NCI-H82 treated with DMSO at 0.1 percent for 48 hours (cell line): ENCODE measurements around the gene ACOX3.
"Not testable (repeated sequence)": the region's sequence is repeated elsewhere in the genome, so short reads cannot be mapped to it uniquely, and the experiment has no call there.

Experiments used
- DNase-seq: peaks from one replicate; lab custom pipeline; 2025; ENCODE audit not compliant: unreplicated experiment; lab: John Stamatoyannopoulos, UW

The ACOX3 gene

DNA sequence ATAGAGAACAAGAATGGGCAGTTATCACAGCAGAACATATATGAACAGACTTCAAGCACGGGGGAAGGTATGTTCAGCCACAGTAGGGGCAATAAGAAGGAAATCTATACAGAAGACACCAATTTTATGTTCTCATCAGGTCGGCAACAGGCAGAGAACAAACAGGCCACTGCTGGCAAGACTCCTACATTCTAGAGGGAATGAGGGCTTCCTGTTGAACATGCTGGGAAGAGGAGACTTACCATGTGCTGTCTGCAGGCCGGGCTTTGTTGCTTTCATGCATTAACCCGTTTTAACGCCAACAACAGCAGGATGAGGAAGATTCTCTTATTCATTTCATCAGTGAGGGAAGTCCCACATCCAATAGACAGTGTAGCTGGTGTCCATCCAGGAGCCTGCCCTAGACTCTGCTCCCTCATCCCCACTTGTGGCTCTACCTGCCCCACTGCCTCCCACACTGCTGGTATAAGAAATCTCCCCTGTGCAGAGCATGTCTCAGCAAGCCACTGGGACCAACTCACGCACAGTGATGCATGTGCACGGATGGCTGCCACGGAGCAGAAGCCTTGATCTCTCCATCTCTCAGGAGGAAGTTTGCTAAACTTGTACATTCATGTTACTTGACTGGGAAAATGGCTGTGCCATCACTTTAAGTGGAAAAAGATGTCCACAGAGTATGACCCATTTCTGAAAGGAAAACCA lies 84.5 kb downstream of the ACOX3 start:
- no peak for DNase-seq

DNA sequence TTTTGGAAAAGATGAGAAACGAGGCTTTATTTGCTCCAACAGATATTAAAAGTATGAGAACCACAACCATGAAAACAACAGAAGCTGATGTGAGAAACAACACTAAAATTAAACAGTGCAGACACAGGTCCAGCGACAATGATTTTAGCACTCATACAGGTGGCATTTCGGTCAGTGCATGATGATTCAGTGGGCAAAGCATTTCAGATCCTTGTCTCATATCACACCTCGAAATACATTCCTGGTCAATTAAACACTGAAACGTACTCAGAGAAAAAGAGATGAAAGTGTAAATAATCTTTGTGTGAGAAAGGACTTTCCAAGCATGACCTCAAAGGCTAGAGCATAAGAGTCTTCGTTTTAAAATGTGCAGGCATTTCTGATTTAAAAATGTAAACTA lies 85.2 kb downstream of the ACOX3 start:
- DNase-seq, result no peak

DNA sequence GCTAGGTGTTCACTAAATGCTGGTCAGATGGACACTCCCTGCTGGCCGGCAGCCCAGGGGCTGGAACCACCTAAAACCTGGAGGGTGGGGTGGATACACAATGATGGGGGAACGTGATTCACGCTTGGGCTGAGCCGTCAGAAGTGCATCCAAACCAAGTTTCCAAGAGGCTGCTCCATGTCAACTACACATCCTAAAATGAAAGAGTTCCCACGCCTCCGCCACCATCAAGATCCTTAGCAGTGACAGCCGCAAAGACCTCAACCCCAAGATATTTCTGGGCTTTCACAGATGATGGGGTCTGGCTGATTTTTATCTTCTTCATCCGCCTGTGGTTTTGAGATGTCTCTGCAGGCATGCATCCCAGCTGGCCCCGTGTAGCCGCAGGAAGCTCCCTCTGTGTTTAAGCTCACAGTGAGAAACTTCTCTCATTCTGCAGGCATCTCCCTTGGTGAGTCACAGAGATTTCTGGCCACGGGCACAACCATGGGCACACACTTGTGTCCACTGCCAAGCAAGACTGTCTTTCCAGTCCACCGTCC lies 86.5 kb downstream of the ACOX3 start:
- DNase-seq, result no peak

DNA sequence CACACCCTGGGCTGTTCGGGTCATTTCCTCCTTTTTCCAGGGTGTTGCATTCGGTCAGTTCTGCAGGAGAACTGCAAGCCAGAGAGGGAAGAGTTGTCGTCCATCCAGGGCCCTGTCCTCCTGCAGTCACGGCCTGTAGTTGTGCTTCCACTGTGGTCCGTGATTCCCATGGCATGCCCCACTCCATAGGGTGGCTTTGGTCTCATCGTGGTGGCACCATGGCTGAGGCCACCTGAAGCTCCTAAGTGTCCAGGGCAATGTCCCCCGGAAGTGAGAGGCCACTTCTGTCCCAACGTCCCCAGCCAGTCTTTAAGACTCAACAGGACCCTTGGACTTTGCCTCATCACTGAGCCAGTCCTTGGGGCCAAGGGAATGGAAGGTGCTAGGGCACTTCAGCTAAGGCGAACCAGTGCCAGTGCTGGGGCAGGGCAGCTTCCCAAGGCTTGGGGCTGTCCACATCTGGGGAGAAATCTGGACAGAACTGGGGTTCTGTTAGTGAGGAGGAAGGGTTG lies 87.3 kb downstream of the ACOX3 start:
- DNase-seq, result no peak

DNA sequence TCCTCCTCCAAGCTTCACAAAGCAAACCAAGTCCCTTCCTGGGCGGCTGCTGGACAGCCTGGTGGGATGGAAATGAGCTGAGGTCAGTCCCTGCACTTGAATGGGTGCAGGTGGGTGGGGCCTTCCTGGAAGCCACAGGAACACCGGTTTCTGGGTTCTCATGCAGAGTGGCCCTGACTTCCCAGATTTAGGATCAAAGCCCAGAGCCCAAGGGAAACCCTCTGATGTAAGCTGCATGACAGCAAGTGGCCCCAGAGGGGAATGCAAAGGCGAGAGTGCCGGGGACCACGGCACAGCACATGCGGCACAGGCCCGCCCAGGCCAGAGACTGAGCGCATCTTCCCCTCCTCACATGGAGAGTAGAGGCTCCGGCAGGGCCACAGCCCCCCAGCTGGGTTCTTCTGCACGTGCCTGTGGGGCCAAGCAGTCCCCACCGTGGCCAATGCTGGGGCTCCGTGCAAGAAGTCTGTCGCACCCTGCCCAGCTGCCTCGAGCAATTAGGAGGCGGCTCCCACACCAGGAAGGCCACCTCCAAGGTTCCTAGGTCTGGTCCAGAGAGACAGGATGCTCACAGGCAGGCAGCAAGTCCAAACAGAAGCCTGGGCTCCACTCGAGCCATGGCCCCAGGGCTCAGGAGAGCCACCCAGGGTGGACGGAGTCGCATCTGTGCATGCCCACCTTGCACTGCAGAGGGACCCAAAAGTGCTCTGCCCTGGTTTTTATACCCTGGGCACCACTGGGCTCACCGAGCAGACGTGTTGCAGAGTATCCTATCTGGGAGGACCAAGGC lies 88.0 kb downstream of the ACOX3 start:
- no peak for DNase-seq

DNA sequence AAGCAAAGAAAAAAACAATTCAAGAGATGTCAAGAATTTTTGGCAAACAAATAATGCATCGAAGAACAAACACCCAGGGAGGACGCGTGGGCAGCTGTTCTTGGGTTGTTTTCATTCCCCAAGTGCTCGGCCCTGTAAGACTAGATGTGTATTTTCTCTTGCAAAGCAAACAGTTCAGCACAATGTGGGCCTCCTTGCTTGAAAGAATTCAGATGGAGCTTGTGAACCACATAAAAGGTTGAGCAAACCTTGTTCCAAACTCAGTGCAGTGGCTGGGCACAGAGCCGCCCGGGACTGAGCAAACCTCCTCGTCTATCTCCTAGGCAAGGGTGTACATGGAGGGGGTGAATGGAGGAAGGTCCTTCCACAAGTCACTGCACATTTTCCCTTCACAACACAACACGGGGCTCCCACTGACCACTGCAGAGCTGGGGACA lies 88.6 kb downstream of the ACOX3 start:
- DNase-seq, result no peak

DNA sequence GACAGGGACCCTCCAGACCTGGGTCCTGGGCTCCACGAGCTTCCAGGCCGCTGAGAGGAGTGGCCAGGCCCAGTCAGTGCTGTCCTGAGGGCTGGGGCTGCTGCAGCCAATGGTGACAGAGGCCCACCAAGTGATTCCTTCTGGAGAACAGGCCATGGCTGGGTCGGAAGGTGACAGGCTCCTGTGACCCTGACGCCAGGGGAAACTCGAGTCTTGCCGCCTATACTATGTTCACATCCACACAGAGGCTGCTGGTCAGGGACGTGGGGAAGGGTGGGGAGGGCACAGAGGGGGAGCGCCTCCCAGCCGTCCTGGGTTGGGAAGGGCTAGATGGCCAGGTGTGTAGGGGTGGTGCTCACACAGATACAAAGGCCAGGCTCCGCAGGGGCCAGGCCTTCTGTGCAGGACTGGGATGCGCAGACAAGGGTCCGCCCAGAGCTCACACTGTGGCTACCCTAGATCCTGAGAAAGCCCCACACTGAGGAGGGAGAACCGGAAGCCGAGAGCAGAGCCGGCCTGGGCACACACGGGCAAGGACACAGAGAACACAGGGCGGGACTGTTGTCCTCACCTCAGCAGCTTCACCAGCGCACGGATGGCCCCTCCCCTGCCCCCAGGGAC lies 89.6 kb downstream of the ACOX3 start:
- DNase-seq, result no peak

DNA sequence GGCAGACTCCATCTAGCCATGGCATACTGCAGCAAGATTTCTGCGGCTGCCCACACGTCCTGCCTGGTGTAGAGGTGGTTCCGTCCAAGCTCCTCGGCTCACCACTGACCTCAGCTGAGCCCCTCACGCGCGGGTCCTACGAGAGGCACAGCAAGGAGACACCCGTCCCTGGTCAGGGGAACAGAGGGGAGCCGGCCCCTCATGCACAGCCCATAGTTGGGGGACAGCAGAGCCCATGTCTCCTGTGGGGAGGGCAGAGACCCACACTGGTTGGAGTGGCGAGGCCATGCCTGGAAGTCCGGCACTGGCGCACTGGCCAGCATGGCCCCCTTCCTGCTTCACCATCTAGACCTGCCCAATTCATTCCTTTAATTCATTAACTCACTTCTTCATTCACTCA lies 90.2 kb downstream of the ACOX3 start:
- DNase-seq, result no peak

DNA sequence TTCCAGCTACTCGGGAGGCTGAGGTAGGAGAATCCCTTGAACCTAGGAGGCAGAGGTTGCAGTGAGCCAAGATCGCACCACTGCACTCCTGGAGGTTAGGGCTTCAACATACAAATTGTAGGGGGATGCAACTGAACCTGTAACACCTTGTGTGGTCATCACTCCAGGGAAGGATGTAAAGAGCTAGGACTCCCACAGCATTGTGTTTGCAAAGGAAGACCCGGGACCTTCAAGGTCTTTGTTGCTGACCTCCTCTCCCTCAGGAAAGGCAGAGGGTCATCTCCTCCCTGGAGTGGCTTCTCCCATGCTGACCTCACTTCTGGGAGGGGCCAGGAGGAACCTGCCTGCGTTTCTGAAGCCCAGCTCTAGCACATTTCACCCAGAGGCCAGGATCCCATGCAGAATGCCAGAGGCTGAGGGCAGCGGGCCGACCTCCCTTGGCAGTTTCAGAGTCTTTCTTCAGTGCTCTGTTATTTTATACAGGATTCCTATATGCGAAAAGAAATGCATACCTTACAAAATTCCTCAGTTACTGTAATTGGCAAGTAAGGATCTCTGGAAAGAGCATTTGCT lies 90.8 kb downstream of the ACOX3 start:
- no peak for DNase-seq

DNA sequence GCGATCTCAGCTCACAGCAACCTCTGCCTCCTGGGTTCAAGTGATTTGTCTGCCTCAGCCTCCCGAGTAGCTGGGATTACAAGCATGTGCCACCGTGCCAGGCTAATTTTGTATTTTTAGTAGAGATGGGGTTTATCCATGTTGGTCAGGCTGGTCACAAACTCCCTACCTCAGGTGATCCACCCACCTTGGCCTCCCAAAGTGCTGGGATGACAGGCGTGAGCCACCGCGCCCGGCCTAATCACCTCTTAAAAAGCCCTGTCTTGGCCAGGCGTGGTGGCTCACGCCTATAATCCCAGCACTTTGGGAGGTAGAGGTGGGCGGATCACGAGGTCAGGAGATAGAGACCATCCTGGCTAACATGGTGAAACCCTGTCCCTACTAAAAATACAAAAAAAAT lies 91.3 kb downstream of the ACOX3 start:
- not testable (repeated sequence) for DNase-seq

DNA sequence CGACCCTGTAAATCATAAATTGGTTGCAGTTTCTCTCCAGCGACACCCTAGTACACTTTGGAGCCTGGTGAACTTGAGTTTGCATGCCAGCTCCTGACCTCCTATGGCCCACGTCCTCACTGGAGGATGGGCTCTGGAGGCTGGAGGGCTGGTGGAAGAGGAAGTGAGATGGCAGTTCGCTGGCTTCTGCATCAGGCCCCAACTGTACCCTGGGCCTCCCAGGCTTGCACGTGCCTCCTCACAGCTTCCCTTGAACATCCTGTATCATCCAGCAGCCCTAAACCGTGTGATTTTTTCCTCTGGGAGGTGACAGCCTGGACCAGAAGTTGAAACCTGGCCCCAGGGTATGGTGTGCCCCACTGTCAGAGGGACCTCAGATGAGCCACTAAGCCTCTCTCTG lies 92.5 kb downstream of the ACOX3 start:
- no peak for DNase-seq

DNA sequence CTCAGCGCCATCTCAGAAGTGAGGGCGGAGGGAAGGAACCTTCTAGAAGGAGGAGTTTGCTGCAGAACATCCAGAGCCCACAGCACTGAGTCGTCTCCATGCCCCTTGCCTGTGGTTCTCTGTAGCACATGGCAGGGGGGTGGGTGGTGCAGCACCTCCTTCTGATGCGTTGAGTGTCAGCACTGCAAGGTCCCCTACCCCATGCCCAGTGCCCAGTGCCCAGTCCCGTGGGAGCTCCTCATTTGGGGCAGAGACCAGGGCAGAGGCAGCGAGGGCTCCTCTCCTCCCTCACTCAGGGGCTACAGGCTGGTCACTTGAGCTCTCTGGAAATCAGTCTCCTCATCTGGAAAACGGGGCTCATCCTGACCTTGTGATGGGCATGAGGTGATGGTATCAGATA lies 92.9 kb downstream of the ACOX3 start:
- no peak for DNase-seq

DNA sequence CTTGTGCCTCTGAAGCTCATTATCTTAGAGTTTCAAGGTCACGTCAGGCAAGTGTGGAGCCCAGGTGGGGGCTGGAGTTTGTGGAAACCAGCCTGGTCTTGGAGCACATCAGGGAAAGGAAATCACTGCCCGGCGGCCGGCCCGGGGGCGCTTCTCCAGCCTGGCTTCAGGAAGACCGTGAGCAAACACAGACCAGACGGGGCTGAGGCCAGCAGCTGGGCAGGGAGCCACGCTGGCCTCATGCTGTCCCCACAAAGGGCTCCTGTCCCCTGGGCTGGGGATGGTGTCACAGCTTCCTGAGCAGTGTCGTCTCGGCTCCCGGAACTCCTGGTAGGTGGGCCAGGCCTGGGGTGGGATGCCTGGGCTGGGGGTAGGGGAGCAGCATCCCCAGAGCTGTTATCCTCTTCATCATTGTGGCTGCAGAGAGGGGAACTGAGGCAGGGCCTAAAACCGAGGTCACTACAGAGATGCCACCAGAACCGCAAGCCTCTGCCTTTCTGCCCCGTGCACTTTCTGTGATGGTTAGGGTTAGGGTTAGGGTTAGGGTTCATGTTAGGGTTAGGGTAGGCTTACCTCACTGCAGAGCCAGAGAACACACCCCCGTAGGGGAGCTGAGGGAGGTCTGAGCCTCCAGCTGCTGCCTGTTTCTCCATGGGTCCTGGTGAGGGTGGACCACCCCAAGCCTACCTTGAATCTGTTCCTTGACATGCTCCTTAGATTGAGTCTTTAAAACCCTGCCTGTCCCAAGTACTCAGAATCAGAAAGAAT lies 93.5 kb downstream of the ACOX3 start:
- no peak for DNase-seq

DNA sequence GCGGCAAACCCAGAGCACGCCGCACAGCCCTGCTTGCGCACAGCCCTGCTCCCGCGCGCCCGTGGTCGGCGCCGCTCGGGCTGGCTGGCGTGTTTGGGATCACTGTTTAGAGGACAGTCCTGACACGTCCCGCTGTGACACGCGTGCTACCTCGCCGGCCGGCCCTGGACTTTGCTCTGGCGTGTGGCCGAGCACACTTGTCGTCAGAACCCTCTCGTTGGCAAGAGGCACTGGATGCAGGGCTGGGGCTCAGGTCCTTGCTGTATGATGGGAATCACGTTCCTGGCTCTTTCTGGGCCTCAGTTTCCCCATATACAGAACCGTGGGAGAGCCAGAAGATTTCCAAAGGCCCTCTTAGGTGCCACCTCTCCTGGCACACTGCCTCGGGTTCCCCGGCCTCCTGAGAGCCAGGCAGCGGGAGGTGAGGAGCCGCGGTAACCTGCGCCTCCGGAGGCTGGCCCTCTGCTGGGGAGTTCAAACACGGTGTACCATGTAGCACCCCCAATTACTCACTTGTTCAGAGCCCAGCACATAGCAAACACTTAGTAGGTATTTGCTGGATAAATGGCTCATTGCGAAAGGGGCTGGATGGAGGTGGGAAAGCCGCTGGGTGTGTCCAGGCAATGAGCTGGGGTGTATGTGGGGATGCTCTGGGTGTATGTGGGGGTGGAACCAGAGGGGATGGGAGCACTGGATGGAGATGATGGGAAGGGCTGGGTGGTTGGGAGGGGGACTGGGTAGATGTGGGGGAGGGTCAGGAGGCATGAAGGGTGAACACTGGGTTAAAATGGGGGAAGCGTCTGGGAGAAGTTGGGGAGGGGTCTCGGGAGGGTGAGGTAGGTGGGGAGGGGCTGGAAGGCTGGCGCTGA lies 94.3 kb downstream of the ACOX3 start:
- DNase-seq, result no peak

DNA sequence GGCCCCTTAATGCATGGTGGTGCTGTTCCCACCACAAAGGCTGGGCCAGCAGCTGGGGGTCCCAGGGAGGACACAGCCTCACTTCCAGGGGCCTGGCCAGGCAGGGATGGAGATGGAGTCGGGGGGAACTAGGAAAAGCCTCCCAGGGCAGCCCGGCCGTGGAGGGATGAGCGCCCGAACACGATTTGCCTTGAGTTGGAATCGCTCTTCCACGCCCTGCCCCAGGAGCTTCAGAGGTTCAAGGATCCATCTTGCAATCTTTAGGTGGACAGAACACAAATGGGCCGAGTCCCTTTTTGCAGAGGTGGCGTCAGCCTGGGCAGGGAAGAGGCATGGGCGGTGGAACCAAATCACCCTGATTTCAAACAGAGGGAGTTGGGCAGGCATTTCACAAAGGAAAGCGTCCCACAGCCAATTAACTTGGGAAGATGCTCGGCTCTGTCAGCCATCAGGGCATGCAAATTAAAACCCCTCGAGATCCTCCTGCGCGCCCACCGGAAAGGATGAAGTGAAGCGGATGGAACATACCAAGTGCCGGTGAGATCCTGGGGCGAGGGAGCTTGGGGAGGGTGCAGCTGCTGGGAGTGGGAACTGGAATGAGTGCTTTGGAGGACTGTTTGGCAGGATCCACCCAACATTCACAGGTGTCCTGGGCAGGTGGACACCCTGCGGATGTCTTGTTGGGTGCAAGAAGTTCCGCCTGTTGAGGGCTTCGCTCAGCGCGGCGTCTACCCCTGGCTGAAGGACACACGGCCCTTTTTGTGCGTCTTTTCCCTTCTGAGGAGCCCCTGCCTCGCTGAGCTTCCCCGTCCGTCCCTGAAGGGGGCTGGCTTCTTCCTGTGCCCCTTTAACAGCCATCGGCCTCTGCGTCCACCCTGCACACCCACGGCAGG lies 95.2 kb downstream of the ACOX3 start:
- no peak for DNase-seq

DNA sequence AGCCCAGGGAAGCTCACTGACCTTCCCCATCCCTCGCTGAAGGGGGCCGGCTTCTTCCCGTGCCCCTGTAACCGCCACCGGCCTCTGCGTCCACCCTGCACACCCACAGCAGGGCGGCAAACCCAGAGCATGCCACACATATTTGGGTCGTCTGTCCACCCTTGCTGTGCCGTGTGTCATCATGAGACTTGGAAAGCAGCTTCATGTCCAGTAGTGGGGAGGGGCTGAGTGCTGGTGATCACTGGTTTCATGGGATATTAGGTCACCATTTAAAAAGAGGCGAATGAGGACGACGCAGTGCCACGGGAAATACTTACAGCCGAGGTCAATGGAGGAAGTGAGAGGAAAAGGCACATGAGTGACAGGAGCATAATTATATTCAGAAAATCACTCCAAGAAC lies 96.1 kb downstream of the ACOX3 start:
- DNase-seq, result no peak

DNA sequence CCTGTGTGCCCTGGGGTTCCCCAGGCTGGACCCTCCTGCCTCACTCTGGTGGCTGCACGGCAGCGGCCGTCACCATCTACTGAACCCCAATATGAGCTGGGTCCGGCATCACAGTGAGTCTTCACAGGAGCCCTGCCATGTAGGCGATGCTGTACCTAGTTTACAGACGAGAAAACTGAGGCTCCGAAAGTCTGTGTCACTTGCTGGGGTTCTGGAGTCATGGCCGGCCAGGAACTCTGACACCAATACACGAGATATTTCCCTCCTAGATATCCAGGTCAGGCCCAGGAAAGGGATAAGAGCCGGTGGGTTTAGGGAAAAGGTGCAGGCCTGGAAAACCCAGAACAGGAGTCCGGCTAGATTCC lies 96.6 kb downstream of the ACOX3 start:
- DNase-seq, result no peak

DNA sequence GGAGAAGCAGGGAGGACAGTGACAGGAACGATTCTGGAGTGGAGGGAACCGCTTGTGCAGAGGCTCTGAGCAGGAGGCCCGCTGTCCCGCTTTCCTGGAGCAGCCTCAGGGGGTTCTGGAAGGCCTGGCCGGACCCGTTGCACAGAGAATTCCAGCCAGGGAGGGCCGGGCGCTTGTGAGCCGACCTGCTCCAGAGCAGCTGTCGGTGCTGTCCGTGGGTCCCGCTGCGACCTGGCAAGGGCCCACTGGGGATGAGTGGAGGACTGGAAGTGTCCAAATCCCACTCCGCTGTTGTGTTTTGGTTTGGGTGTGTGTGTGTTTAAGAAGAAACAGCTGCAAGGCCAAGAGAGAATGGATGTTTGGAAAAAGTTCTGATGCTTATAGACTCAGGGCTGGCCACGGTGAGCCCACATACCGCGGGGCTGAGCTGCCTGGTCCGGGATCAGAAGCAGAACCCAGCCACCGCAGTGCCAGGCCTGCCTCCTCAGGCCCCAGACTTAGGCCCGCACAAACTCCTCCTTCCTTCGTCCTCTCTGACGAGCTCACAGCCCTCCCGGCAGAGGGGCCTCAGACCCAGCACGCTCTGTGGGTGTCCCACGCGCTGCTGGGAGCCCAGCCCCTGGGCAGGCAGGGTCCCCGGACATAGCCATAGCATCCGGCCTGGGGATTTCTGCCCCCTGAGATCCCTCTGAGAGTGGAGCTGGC lies 97.1 kb downstream of the ACOX3 start:
- no peak for DNase-seq
